ENCODE data around the gene ZFAND2A.

- no peak for TF ChIP-seq CTCF (IDR thresholded peaks at IDR 0.05)
- no peak for TF ChIP-seq POLR2A (IDR thresholded peaks at IDR 0.05)
These were observed 30.2 kb upstream of the ZFAND2A start for GRCh38 chr7:1189986-1190772.

Data from uterus (tissue), 2 donors.